GM19324 (cell line): ENCODE results near the gene LCN9.
"Not testable (repeated sequence)": the region's sequence is repeated elsewhere in the genome, so short reads cannot be mapped to it uniquely, and the experiment has no call there.

Experiments
- ATAC-seq: cut with Tn5 transposase; IDR thresholded peaks from one replicate; pipeline ENCODE4 v1.9.1; 2021; ENCODE audit warnings: mild to moderate bottlenecking, moderate library complexity; ENCODE audit not compliant: unreplicated experiment, low FRiP score

The LCN9 gene

GRCh38 chr9:135644631-135645218 lies 18.4 kb upstream of the LCN9 start:
- no peak for ATAC-seq

- no peak for ATAC-seq
Observed at GRCh38 chr9:135647884-135648283, 15.2 kb upstream of the LCN9 start.

DNA sequence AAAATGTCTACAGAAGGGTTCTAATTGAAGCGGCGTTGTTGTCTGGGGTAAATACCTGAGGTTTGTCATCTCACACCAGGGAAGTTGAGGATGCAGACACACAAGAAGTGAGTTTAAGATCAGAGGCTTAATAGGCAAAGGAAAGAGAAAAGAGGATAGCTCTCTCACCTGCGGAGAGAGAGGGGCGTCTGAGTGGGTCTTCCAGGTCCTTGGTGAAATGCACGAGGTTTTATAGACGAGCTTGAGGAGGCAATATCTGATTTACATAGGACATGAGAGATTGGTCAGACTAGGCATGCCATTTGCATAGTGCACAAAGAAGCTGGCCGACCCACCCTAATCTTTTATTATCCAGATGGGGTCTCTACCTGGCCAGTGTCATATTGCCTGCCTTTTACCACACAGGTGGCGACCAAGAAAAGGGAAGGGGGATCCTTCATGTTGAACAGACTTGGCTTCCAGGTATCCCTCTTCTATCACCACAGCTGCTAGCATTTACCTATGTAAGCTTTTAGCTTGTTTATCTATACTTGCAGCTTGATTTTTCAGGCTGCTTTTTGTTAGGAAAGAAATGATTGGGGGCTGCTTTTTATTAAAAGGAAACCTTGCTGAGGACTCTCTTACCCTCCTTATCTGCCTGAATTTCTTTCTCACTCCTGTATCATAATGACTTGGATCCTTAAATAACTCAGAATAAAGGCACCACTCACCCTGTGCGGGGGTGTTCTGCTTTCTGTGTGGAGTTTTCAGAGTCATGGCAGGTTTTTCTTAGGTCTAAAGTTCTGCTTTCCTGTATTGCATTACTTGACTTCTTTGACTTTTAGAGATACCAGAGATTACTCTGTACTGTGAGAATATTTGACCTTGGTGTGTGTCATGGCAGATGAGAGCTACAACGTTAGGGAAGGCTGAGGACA lies 14.4 kb upstream of the LCN9 start:
- ATAC-seq = no peak

DNA sequence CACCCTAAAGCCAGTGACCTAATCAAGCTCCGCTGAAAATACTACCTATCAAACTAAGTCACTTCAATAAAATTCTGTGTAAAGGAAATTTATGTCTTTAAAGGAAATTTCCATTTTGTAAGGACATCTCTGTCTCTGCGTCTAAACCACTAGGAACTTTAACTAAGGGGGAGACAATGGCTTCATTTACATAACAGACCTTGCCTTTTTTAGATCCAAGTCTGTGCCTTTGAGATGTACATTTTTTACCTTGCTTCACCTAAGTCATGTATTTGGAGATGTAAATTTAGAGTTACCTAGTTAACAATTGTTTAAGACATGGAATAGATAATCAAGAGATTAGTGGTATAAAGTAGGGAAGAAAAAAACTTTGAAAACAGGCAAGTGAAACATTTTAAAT lies 13.6 kb upstream of the LCN9 start:
- no peak for ATAC-seq

DNA sequence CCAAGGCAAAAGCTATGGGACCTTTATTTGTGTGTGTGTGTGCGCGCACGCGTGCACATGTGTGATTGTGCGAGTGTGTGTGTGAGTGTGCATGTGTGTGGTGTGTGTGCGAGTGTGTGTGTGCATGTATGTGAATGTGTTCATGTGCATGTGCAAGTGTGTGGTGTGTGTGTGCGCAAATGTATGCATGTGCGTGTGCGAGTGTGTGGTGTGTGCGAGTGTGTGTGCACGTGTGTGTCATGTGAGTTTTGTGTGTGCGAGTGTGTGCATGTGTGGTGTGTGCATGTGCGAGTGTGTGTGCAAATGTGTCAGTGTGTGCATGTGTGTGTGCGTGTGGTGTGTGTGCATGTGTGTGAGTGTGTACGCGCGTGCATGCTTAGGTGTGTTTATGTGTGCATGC lies 12.7 kb upstream of the LCN9 start:
- ATAC-seq = no peak

DNA sequence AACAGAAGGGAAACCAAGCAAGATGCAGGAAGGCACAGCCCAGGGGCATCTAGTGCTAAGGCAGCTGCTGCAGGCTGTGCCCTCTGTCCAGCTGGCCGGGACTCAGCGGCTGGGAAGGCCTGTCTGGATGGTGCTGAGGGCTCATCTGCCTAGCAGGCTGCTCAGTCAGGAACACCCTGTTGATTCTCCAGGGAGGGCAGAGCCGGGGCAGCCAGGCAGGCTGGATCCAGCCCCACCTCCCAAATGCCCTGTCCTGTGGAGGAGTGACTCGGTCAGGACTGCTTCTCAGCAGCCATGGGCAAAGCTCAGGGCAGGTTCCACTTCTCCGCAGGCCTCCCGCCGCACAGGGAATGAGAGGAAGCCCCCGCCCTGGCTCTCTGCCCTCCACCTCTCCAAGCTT lies 7.8 kb upstream of the LCN9 start:
- ATAC-seq = no peak

DNA sequence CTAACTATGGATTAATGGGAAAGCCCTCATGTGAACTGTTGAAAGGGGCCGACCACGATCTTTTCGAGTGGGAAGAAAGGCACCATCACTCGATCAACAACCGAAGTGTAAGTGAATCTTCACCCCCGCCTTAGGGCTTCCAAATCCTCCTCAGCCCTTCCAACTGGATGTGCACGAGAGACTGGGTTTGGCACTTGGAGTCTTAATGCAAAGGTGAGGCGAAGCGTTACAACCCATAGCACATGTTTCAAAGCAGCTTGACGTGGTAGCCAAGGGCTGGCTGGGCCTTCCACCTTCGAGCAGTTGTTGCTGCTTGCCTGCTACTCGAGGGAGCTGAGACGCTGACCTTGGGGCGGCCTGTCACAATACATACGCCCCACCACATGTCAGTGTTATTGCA lies 5.7 kb upstream of the LCN9 start:
- no peak for ATAC-seq

DNA sequence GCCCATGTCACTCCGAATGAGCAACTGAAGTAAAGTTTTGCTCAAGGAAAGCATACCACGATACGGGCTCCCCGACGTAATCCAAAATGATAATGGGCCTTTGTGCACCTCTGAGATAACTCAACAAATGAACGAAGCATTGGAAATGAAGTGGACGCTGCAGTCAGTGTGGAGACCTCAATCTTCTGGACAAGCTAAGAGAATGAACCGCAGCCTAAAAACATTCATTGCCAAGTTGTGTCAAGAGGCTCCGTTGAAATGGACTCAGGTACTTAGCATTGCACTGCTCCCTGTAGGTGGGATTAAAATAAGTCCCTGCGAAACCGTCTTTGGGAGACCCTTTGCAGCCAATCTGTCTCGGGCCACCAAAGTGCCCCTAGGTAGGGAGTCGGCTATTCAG lies 3.9 kb upstream of the LCN9 start:
- ATAC-seq = no peak

GRCh38 chr9:135660407-135660806 lies 2.7 kb upstream of the LCN9 start:
- no peak for ATAC-seq

DNA sequence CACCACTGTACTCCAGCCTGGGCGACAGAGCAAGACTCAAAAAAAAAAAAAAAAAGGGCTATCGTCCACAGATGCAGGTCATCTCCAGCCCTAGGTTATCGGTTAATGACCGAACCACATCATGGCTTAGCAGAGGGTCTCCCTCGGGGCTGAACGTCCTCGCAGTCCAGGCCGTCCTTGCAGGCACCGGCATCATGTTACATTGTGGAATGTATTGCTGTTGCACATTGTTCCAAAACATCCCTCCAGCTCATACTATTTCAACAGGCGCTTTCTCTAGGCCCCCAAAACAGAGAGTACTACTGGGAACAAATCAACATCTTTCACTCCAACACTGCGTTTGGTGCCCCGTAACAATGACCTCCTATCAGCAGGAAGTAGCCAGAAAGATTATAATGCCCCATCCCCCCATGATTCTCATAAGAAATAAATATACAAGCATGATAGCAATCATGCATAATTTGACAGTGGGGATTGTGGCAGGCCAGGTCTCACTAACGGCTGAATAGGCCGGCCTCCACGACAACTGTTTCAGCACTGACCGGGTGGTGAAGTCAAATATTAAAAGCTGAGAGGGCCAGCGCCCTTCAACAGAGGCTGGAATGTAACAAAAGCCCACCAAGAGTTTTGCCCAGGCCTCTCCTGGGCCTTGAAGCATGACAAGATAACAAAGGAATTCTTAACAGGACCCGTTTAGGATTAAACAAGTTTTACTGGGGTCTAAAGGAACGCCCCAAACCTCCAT lies 1.1 kb upstream of the LCN9 start:
- ATAC-seq = no peak

GRCh38 chr9:135663451-135663770 lies 302 bp downstream of the LCN9 start:
- ATAC-seq = no peak

- ATAC-seq = no peak
Observed at GRCh38 chr9:135663857-135664256, 748 bp downstream of the LCN9 start.

GRCh38 chr9:135664266-135664665 lies 1.2 kb downstream of the LCN9 start:
- ATAC-seq = no peak

DNA sequence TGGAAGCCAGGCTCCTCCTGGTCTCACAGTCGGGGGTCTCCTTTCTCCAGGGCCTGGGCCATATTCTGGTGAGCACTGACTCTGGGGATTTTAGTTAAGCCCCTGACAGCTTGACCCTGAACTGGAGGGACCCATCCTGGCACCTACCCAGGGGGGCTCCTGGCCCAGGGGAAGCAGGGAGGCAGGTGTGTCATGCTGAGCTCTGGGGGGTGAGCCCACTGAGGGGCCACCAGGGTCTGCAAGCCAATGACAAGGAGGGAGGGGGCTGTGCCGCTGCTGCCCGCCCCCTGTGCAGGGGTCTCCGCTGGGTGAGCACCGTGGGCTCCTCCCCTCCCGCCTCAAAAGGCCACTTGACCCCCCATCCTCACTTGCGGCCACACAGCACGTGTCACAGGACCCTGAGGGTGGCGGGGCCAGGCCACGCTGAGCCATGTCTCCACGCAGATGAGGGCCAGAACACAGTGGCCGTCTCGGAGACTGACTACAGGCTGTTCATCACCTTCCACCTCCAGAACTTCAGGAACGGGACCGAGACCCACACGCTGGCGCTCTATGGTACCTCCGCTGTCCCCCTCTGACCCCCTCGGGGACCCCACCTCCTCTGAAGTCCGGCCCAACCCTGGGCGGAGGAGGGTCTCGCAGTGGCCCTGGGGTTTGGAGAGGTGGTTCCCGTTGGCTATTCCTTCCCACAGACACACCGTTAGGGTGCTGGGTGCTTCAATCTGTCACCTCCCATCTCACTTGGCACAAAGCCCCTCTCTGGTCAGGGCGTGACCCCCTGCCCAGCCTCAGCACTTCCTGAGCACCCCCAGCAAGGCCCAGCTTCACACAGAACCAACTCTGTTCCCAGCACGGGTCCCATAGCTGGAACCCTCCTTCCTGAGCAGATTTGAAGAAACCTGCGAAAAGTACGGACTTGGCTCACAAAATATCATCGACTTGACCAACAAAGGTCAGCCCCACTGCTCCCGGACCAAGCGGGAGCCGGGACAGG lies 2.0 kb downstream of the LCN9 start:
- ATAC-seq = no peak

- no peak for ATAC-seq
Observed at GRCh38 chr9:135665795-135666189, 2.7 kb downstream of the LCN9 start.

- no peak for ATAC-seq
Observed at GRCh38 chr9:135666534-135667462, 3.7 kb downstream of the LCN9 start.

GRCh38 chr9:135667463-135668001 lies 4.4 kb downstream of the LCN9 start:
- ATAC-seq = no peak

GRCh38 chr9:135669018-135669417 lies 5.9 kb downstream of the LCN9 start:
- not testable (repeated sequence) for ATAC-seq
